DMS79 (cell line): Measurements from ENCODE around the gene ZBTB46.

Source experiments
- DNase-seq: peaks from one replicate; lab custom pipeline; 2025; lab: John Stamatoyannopoulos, UW

Gene ZBTB46

DNA sequence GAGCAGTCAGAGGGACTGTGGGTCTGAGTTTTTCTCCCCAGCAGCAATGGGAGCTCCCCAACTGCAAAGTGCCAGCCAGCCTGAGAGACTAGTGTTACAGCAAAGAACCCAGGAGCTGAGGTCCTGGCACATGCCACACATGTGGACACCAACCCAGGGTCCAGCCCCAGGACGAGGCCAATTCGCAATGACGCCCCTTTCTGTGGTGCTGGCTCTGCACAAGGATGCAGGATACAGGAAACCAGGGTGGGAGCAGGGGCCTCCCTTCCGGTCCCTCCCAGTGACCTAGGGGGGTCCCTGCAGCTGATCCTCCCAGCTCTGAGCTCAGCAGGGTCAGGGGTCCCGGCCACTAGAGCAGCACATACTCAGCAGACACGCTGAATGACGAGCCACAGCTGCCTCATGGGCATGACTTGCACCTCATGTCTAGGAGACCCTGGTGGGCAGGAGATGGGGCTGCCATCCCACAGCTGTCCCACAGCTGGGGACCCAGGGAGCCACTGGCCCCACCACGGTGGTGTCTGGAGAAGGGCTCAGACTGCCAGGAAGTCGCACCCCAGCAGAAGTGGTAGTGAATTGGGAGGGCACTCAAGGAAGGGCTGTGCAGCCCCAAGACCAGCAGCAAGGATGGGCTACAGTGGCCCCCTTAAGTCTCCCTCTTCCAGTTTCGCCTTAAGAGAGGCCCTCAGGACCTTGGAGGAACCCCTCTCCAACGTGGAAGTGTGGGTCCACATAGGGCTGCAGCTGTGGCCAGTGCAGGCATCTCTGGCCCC lies 126.9 kb downstream of the ZBTB46 start:
- no peak for DNase-seq

DNA sequence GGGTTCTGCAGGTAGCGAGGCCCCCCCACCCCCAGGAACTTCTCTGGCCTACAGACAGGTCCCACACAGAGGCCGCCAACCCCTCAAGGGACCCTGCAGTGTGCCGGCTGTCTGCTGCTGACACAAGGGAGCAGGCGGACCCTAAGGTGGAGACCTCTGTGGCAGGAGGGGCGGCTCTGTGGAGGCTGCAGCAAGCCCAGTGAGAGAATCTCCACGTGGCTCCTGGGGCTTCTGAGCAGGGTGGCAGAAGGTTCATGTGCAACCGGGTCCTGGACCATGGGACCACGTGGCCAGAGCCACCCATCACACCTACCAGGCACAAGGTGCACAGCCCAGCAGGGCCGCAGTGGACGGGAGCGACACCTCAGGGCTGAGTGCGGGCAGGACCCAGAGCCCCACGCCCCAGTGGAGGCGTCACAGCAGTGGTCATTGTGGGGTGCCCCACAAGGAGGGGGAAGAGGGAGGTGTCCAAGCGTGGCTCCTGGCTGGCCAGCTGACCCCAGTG lies 127.5 kb downstream of the ZBTB46 start:
- DNase-seq = no peak

DNA sequence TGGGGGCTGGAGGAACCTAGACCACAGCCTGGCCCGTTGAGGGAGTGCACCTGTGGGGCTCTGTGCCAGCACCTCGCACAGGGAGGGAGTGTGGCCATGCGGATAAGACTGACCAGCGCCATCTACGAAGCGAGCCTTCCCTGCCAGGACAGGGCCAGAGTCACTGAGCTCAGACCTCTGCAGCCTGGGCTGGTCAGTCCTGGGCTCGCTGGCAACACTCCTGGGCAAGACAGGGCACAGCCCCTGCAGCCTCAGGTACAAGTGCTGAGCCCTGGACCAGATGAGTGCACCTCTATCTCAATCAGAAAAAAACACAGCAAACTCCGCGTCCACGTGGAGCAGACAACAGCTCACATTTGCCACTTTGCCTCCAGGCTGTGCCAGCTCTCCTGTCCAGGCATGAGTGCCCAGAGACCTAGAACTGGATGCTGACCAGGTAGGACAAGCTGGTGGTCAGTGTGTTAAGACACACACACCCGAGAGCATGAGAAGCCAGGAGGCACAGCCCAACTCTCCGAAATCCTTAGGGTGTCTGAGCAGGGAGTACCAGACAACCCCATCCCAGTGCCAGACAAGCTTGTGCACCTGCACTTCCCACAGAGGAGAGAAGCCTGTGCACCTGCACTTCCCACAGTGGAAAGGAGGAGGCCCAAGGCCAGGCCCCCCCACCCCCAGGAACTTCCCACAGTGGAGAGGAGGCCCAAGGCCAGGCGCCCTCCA lies 128.2 kb downstream of the ZBTB46 start:
- DNase-seq = no peak

DNA sequence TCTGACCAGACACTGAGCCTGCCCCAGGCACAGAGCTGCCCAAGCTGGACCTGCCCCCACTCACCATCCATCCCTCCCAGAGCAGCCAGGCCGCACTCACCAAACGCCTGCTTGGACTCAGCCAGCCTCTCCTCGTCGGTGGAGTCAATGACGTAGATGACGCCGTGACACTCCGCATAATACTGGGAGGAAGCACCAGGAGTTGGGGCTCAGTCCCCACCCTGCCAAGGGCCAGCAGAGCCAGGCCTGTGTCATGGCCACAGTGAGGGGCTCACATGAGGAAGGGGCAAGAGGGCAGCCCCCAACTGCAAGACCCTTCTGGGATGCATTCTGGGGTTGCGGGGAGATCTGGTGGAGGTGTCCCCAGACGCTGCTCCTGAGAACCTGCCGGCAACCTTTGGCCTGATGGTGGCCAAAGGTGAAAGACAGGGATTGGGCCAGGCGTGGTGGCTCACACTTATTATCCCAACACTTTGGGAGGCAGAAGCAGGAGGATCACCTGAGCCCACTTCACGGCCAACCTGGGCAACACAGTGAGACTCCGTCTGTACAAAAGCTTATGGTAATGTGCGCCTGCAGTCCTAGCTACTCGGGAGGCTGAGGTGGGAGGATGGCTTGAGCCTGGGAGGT lies 128.9 kb downstream of the ZBTB46 start:
- no peak for DNase-seq

DNA sequence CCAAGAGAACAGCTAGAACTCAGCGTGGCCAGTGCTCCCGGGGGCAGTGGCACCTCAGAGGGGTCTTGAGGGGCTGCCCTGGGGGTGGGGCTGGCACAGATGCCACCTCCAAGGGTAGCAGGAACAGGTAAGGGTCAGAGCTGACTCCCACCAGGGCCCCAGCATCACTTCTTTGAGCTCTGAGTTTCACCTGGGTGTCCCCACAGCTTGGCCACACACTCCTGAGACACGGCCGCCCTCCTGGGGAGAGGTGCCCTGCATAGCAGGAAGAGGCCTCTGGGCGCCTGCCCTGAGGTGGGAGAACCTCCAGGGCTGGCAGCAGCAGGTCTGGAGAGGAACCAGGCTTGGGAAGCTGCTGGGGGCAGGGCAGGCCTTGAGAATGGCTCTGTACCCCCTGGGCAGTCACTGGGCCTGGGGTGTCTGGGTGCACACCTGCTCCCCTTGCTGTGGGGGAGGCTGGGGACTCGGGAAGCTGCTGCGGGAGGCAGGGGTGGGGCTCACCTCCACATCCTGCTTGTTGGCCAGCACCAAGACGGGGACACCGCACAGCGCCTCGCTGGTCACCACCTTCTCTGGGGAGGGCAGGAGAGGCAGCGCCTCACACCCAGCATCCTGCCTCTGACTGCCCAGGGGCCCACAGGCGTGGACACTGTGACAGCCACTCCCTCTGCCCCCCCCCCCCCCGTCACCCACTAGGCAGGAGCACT lies 129.6 kb downstream of the ZBTB46 start:
- DNase-seq = no peak

DNA sequence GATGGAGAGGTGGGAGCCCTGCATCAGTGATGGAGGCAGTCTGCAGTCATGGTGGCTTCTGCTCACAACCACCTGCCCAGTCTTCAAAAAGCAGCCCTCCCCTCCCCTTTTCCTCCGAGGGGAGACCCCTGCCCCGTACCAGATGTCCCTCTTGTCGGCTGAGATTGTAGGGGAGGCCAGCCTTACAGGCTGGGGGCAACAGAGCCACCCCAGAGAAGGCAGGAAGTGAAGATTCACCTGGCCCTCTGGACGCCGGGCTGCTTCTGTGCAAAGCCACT lies 130.1 kb downstream of the ZBTB46 start:
- DNase-seq = no peak

DNA sequence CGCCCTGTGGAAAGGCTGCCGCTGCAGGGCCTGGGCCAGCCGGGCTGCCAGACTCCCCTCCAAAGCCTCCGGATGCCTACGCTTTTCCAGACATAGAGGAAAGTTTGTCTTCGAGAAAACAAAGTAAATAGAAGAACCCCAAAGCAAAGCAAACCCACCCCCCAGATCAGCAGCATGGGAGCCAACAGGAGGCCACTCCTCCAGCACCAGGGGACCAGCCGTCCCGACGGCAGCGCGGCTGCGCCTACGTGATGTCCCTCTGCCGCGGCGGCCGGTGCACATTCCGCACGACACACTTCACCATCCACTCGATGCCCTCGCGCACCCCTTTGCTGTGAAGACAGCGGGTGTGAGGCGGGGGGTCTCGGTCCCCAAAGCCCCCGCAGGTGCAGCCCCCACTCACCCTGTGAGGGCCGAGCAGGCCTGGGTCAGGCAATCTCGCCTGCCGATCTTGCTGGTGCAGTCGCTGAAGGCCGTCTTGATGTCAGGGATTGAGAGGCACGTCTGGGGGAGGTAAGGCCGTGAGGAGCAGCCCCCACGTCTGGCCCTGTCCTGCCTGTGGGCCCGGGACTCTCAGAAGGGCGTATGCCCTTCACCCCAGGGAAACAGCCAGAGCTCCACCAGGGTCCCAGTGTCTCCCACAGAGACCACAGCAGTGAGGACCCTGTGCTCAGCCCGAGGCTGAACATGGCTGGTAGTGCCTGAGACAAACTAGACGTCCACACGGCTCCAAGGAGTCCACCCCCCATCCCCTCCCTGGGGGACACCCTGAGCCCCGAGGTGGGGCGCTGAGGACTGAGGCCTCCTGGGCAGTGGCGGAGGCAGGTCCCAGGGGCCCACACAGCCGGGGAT lies 130.6 kb downstream of the ZBTB46 start:
- no peak for DNase-seq

DNA sequence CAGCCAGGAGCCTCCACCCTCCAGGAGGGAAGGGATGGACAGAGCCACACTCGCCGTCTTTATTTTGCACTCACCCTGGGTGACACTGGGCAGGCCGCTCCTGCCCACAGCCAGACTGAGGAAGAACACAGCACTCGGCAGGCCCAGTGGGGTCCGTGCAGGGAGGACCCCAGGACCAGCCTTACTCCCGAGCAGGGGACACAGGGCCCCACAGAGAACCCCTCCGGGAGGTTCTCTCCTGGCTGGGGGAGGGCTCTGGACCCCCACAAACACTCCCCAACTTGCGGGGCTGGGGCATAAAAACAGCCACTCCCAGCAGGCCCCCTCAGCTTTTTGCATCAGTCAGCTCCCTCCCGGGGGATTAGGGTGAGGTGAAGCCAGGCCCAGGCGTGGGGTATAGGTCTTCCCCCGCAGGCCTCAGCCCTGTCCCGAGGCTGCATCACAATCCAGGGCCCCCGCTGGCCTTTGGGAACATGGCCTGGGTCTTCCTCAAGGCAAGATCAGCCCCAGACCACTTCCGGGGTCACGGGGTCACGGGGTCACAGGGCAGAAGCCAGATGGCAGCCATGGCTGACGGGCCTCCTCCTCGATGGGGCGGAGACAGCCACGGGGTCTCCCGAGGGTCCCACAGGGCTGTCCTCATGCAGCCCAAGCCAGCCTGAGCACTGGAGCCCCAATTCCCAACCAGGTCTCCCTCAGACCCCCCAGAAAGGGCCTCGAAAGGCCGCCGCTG lies 131.4 kb downstream of the ZBTB46 start:
- DNase-seq = no peak

DNA sequence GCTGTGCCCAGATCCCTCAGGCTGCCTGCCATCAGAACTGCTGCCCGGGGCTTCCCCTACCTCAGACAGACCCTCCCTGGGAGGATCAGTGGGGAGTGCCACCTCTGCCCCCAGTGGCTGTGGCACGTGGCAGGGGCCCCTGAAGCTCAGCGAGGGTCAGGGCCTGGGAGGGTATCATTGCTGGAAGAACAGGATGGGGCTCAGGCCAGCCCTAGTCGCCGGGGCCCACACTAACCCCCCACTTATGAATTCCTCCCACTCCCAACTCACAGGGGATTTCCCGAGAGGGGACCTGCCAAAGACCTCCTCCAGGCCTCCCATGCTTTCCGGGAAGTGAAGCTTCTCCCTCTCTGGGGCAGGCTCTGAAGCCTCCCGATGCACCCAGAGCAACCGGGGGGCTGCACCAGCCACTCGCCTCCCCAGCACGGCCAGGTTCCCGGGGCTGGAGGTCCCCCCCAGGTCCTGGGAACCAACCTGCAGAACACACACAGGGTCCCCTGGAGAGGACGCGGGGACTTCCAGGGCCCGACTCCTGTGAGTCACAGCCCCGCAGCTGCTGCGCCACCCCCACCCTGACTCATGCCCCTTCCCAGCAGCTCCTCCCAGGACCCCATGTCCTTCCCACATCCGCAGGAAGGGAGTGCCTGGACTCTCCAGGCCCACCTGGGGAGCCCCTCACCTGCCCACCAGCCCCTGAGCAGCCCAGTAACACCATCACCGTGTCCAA lies 132.2 kb downstream of the ZBTB46 start:
- DNase-seq = no peak

DNA sequence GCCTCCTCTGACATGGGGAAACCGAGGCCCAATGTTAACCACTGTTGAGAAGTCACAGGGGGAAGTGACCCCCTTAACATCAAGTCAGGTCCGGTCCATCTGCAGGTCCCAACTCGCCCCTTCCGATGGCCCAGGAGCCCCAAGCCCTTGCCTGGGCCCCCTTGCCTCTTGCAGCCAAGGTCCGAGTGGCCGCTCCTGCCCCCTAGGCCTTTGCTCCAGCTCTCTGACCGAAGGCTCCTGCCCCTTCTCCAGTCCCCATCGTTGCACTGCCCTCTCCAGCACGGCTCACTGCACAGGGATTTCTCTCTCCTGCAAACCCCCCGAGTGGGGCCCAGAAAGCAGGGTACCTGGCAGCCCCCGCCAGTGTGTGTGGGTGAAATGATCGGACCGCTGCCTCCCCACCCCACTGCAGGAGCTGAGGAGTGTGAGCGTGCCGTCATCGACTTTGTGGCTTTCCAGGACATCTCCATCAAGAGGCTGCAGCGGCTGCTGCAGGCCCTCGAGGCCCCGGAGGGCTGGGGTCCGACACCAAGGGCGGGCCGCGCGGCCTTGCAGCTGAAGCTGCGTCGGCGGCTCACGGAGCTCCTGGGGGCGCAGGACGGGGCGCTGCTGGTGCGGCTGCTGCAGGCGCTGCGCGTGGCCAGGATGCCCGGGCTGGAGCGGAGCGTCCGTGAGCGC lies 133.1 kb downstream of the ZBTB46 start:
- no peak for DNase-seq

DNA sequence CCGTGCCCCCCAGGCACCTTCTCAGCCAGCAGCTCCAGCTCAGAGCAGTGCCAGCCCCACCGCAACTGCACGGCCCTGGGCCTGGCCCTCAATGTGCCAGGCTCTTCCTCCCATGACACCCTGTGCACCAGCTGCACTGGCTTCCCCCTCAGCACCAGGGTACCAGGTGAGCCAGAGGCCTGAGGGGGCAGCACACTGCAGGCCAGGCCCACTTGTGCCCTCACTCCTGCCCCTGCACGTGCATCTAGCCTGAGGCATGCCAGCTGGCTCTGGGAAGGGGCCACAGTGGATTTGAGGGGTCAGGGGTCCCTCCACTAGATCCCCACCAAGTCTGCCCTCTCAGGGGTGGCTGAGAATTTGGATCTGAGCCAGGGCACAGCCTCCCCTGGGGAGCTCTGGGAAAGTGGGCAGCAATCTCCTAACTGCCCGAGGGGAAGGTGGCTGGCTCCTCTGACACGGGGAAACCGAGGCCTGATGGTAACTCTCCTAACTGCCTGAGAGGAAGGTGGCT lies 133.7 kb downstream of the ZBTB46 start:
- DNase-seq = no peak

DNA sequence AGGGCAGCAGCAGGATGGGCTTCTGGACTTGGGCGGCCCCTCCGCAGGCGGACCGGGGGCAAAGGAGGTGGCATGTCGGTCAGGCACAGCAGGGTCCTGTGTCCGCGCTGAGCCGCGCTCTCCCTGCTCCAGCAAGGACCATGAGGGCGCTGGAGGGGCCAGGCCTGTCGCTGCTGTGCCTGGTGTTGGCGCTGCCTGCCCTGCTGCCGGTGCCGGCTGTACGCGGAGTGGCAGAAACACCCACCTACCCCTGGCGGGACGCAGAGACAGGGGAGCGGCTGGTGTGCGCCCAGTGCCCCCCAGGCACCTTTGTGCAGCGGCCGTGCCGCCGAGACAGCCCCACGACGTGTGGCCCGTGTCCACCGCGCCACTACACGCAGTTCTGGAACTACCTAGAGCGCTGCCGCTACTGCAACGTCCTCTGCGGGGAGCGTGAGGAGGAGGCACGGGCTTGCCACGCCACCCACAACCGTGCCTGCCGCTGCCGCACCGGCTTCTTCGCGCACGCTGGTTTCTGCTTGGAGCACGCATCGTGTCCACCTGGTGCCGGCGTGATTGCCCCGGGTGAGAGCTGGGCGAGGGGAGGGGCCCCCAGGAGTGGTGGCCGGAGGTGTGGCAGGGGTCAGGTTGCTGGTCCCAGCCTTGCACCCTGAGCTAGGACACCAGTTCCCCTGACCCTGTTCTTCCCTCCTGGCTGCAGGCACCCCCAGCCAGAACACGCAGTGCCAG lies 134.3 kb downstream of the ZBTB46 start, which contains the start of gene TNFRSF6B:
Gene TNFRSF6B (plus strand): TSS at position 25 of the 729 bp plus-strand sequence. CDS start 116 bp downstream, at position 141.
- no peak for DNase-seq

DNA sequence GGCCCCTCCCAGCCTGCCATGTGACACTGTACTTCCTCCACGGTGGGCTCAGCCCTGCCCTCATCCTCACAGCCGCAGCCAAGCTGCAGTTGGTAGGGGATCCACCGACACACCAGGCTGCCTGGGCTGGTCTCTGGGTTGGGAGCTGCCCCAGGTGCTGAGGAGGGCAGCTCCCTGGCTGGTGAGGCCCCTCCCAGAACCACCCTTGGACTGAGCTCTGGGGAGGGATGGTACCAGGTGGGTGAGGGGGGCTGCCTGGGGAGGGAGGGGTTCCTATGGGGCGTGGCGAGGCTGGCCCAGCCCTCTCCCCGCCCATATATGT lies 134.8 kb downstream of the ZBTB46 start:
- no peak for DNase-seq

DNA sequence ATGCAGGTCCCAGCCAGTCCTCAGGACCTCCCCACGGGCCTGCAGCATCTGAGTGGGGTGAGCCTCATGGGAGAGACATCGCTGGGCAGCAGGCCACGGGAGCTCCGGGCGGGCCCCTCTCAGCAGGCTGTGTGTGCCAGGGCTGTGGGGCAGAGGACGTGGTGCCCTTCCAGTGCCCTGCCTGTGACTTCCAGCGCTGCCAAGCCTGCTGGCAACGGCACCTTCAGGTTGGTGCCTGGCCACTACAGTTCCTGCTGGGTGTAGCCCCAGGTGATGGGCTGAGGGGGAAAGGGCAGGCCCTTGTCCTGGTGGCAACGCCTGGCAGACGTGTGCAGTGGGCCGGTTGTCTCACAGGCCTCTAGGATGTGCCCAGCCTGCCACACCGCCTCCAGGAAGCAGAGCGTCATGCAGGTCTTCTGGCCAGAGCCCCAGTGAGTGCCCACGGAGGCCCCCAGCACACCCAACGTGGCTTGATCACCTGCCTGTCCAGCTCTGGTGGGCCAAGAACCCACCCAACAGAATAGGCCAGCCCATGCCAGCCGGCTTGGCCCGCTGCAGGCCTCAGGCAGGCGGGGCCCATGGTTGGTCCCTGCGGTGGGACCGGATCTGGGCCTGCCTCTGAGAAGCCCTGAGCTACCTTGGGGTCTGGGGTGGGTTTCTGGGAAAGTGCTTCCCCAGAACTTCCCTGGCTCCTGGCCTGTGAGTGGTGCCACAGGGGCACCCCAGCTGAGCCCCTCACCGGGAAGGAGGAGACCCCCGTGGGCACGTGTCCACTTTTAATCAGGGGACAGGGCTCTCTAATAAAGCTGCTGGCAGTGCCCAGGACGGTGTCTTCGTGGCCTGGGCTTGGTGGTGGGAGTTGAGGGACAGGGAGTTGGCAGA lies 135.4 kb downstream of the ZBTB46 start:
- no peak for DNase-seq

DNA sequence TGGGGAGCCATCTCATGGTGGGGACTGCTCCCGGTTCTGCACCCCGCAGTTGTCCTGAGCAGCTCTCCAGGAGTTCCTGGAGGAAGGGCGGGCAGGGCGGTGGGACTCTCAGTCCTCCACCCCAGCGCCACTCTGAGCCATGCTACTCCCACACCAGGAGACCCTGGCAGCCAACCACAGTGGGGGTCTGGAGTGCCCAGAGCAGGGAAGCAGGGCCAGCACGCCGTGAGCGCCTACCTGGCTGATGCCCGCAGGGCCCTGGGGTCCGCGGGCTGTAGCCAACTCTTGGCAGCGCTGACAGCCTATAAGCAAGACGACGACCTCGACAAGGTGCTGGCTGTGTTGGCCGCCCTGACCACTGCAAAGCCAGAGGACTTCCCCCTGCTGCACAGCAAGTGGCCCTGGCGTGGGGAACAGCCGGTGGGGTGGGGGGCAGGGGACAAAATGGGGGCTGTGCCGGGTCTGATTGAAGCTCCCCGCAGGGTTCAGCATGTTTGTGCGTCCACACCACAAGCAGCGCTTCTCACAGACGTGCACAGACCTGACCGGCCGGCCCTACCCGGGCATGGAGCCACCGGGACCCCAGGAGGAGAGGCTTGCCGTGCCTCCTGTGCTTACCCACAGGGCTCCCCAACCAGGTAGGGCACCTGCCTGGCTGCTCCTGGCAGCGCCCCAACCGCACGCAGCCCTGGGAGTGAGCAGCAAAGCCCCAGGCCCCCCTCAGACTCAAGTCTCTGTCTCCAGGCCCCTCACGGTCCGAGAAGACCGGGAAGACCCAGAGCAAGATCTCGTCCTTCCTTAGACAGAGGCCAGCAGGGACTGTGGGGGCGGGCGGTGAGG lies 136.3 kb downstream of the ZBTB46 start:
- DNase-seq = no peak

DNA sequence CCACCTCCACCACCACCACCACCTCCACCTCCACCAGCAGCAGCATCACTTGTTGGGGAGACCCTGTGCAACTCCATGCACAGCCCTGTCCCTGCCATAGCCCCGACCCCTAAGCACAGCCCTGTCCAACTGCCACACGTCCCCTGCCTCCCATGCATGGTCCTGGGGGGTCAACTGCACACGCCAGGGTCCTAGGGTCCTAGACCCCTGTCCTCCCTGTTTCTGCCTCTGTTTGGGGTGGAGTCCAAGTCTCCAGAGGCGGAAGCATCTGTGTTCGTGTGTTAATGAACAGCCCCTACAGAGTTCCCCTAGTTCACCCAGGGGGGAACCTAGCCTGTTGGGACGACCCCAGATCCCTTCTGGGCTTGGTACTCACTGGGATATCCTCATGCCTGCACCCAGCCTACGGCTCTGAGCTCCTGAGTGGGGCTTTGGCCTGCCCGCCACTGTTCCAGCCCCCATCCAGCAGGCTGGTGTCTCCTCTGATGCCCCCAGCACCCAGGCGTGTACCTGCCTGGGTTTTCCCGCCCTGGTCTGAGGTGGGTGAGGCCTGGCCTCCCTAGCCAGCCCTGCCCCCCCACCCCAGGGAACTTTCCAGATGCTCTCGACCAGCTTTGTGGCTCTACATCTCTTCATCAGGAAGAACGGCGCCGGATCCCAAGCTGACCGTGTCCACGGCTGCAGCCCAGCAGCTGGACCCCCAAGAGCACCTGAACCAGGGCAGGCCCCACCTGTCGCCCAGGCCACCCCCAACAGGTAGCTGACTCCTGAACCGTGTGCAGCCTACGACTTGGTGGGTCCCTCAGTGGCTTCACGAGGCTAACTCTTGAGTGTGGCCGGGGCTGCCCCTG lies 137.1 kb downstream of the ZBTB46 start:
- DNase-seq = no peak
